PC-3 (cell line): ENCODE measurements around the gene HINFP. TPM values are rescaled to one million over a fixed set of nuclear protein-coding genes. Genes with fewer than 3 reads are reported as not detected.

ENCODE experiments used
- ATAC-seq: fragments of 200-7000 bp; cut with Tn5 transposase; 2 replicates; pipeline ENCODE4 v1.9.1; 2020; ENCODE audit warnings: mild to moderate bottlenecking, moderate library complexity
- BruUV-seq: library from RNA; stranded (reverse); fragments of 400-500 nt; replicated peaks from 2 replicates; lab custom pipeline; 2021; lab: Mats Ljungman, UMichigan
- CTCF ChIA-PET: fragments of 300-600 bp; sonication (Branson Sonifier 250); formaldehyde crosslinking; loops from one replicate; lab custom pipeline; 2022; ENCODE audit warnings: antibody characterized with exemption; lab: Charles Lee
- POLR2A ChIA-PET: fragments of 300-600 bp; sonication (Branson Sonifier 250); formaldehyde crosslinking; loops from one replicate; lab custom pipeline; 2022; ENCODE audit warnings: antibody characterized with exemption; ENCODE audit not compliant: unreplicated experiment; lab: Charles Lee
- DNase-seq: peaks from one replicate; pipeline ENCODE4 v3.0.0-alpha.2; 2015
- H2AFZ ChIP-seq: fragments of 300-600 bp; sonication (generic); 2 replicates; pipeline ENCODE4 v1.6.0; 2016; ENCODE audit warnings: antibody characterized with exemption, low read length
- H3F3A ChIP-seq: fragments of 300-600 bp; sonication (generic); one replicate; pipeline ENCODE4 v1.6.0; 2017; ENCODE audit warnings: antibody characterized with exemption, low read length, control low read depth, mild to moderate bottlenecking; ENCODE audit not compliant: unreplicated experiment
- H3K27ac ChIP-seq: fragments of 300-600 bp; sonication (generic); 2 replicates; pipeline ENCODE4 v1.5.1; 2016; ENCODE audit warnings: mild to moderate bottlenecking, low read length
- H3K27me3 ChIP-seq: fragments of 300-600 bp; sonication (generic); 2 replicates; pipeline ENCODE4 v1.6.1; 2016; ENCODE audit warnings: low read length, mixed read lengths
- H3K36me3 ChIP-seq: fragments of 300-600 bp; sonication (generic); 2 replicates; pipeline ENCODE4 v1.6.1; 2016; ENCODE audit warnings: low read depth, mixed run types, low read length, mixed read lengths
- H3K4me1 ChIP-seq: fragments of 300-600 bp; sonication (generic); 2 replicates; pipeline ENCODE4 v1.5.1; 2016; ENCODE audit warnings: low read length; ENCODE audit not compliant: insufficient read depth
- H3K4me2 ChIP-seq: fragments of 300-600 bp; sonication (generic); 2 replicates; pipeline ENCODE4 v1.6.0; 2016; ENCODE audit warnings: low read length
- H3K4me3 ChIP-seq: fragments of 300-600 bp; sonication (generic); 2 replicates; pipeline ENCODE4 v1.5.1; 2016; ENCODE audit warnings: mild to moderate bottlenecking, low read length, mixed read lengths
- H3K79me2 ChIP-seq: fragments of 300-600 bp; sonication (generic); 2 replicates; pipeline ENCODE4 v1.6.1; 2017; ENCODE audit warnings: low read length, mixed read lengths
- H3K9ac ChIP-seq: fragments of 300-600 bp; sonication (generic); 2 replicates; pipeline ENCODE4 v1.6.0; 2016; ENCODE audit warnings: mild to moderate bottlenecking, low read length
- H3K9me2 ChIP-seq: fragments of 300-600 bp; sonication (generic); replicated peaks from 2 replicates; pipeline ENCODE4 v1.6.1; 2016; ENCODE audit warnings: mixed run types, low read length, mixed read lengths
- H3K9me3 ChIP-seq: fragments of 300-600 bp; sonication (generic); 2 replicates; pipeline ENCODE4 v1.6.1; 2016; ENCODE audit warnings: low read length, mixed read lengths
- H4K20me1 ChIP-seq: fragments of 300-600 bp; sonication (generic); 2 replicates; pipeline ENCODE4 v1.6.1; 2016; ENCODE audit warnings: low read length, mixed read lengths
- EZH2 ChIP-seq: fragments of 300-600 bp; sonication (generic); IDR thresholded peaks from one replicate; pipeline ENCODE4 v1.6.1; 2017; ENCODE audit warnings: antibody characterized with exemption, mild to moderate bottlenecking, low read length; ENCODE audit not compliant: unreplicated experiment
- EZH2phosphoT487 ChIP-seq: fragments of 300-600 bp; sonication (generic); IDR thresholded peaks from 2 replicates; pipeline ENCODE4 v1.6.1; 2018; ENCODE audit warnings: mild to moderate bottlenecking, antibody characterized with exemption, low read length, borderline replicate concordance
- intact Hi-C: fragments of 100-400 bp; cut with micrococcal nuclease; formaldehyde crosslinking; loops from 2 replicates; pipeline ENCODE4 v1.9.0; 2023
- total RNA-seq: library from RNA; depleted of rRNA; stranded (reverse); fragments of >200 nt; gene quantifications from 2 replicates; pipeline ENCODE4 v1.2.3, GENCODE V29; 2014
- TF ChIP-seq, protein P1 (sequence below): fragments of 300-600 bp; sonication (generic); conservative IDR thresholded peaks from 2 replicates; pipeline ENCODE4 v1.5.1; 2017; ENCODE audit warnings: antibody characterized with exemption, low read depth, mild to moderate bottlenecking, low read length

HINFP gene
- total RNA-seq, 1 experiment from 2014 or later, result 24.7 TPM

GRCh38 chr11:119149018-119149785 lies 27.8 kb downstream of the HINFP start, which contains the start of gene ABCG4:
ABCG4 (plus strand) TSS chr11:119149052; CDS start chr11:119149966, 914 bp downstream.
- Histone ChIP-seq H3K4me1 (0 out of 2 replicates have a peak, but pooled peaks cover 3% of the 10 kb centered on the region), H2AFZ (peak within 1 kb of the TSS; percentile 99), H3K4me3 (peak within 1 kb of the TSS; percentile 82), H3K9me2 (no peaks in the 10 kb centered on the region), H3F3A (no peaks in the 10 kb centered on the region), H3K27me3 (no peaks in the 10 kb centered on the region), H3K9ac (no peak within 1 kb of the TSS; the same call in 1 of the 2 replicates), H3K4me2 (peak within 1 kb of the TSS; percentile 99), H3K27ac (no peak within 1 kb of the TSS), H3K9me3 (no peaks in the 10 kb centered on the region), H4K20me1 (no peaks in the 10 kb centered on the region), H3K36me3 (no peaks in the 10 kb centered on the region), H3K79me2 (no peaks in the 10 kb centered on the region)
- intact Hi-C loops, result loop anchor here (10.0 kb wide), 1 partner anchor 146 kb away; no protein-coding TSS in a partner anchor
- CTCF ChIA-PET, result no interaction called here
- peak; percentile 54 for ATAC-seq
- TF ChIP-seq, protein P1, sequence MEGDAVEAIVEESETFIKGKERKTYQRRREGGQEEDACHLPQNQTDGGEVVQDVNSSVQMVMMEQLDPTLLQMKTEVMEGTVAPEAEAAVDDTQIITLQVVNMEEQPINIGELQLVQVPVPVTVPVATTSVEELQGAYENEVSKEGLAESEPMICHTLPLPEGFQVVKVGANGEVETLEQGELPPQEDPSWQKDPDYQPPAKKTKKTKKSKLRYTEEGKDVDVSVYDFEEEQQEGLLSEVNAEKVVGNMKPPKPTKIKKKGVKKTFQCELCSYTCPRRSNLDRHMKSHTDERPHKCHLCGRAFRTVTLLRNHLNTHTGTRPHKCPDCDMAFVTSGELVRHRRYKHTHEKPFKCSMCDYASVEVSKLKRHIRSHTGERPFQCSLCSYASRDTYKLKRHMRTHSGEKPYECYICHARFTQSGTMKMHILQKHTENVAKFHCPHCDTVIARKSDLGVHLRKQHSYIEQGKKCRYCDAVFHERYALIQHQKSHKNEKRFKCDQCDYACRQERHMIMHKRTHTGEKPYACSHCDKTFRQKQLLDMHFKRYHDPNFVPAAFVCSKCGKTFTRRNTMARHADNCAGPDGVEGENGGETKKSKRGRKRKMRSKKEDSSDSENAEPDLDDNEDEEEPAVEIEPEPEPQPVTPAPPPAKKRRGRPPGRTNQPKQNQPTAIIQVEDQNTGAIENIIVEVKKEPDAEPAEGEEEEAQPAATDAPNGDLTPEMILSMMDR, result no peak
- no peak for TF ChIP-seq EZH2phosphoT487
- TF ChIP-seq EZH2, result no peak
- BruUV-seq, result no TSS peak
- POLR2A ChIA-PET, result interaction anchor here (0.5 kb wide), 1 partner anchor 47 kb away, joined by 7 read pairs; the partner anchor contains the start of gene DPAGT1
- DNase-seq, result peak; percentile 21

GRCh38 chr11:119149786-119150275 lies 28.5 kb downstream of the HINFP start:
- Histone ChIP-seq H3K9me2 (no peaks in the 10 kb centered on the region), H3K27ac (no peak overlapping the region), H3K4me3 (peak overlapping the region; percentile 82; the same call in 1 of the 2 replicates), H3K36me3 (no peaks in the 10 kb centered on the region), H2AFZ (peak overlapping the region; percentile 99), H3K79me2 (no peaks in the 10 kb centered on the region), H3K27me3 (no peaks in the 10 kb centered on the region), H3K4me2 (peak overlapping the region; percentile 99), H4K20me1 (no peaks in the 10 kb centered on the region), H3K4me1 (0 out of 2 replicates have a peak, but pooled peaks cover 3% of the 10 kb centered on the region), H3K9me3 (no peaks in the 10 kb centered on the region), H3F3A (no peaks in the 10 kb centered on the region), H3K9ac (no peak overlapping the region)
- DNase-seq (no peak), ATAC-seq (no peak)
- ChIA-PET POLR2A (no interaction called here), CTCF (no interaction called here)
- BruUV-seq, result no TSS peak
- TF ChIP-seq EZH2phosphoT487 (no peak), EZH2 (no peak)
- TF ChIP-seq, protein P1, result no peak
- intact Hi-C loops, result loop anchor here (10.0 kb wide), 1 partner anchor 145 kb away; no protein-coding TSS in a partner anchor
